Body of pancreas (tissue), 4 donors: Measurements from ENCODE around the gene CCDC9. TPM values are rescaled to one million over a fixed set of nuclear protein-coding genes. Genes with fewer than 3 reads are reported as not detected.

ENCODE experiments used
- ATAC-seq: fragments of 150-250 bp; one replicate; pipeline ENCODE4 v1.9.1; 2016
- DNase-seq, 4 donors: peaks; one replicate each; pipeline ENCODE4 v3.0.0-alpha.2; 2019
- H3K27ac ChIP-seq, 4 donors: fragments of 200-600 bp; sonication (generic); 1 replicate in 3 of 4; 2 replicates in 1 of 4; pipeline versions ENCODE4 v1.5.1 to v1.6.1; 2016 to 2019; ENCODE audit warnings: mild to moderate bottlenecking in 1 of 4, mixed read lengths in 1 of 4, moderate library complexity in 1 of 4
- H3K27me3 ChIP-seq, 2 donors: fragments of 200-600 bp; sonication (generic); one replicate each; pipeline ENCODE4 v1.6.0; 2016; ENCODE audit warnings: mild to moderate bottlenecking in 1 of 2
- H3K36me3 ChIP-seq, 2 donors: fragments of 200-600 bp; sonication (generic); replicated peaks in 1 of 2; 2 replicates each; pipeline ENCODE4 v1.5.1; 2016; ENCODE audit warnings: low read depth in 2 of 2; ENCODE audit not compliant: insufficient read depth in 1 of 2
- H3K4me1 ChIP-seq: fragments of 200-600 bp; sonication (generic); one replicate; pipeline ENCODE4 v1.6.0; 2016
- H3K4me3 ChIP-seq, 2 donors: fragments of 200-600 bp; sonication (generic); 1 replicate in 1 of 2; 2 replicates in 1 of 2; pipeline ENCODE4 v1.5.1; 2016 to 2019
- H3K9me3 ChIP-seq, 3 donors: fragments of 200-600 bp; sonication (generic); 1 replicate in 2 of 3; 2 replicates in 1 of 3; pipeline ENCODE4 v1.5.1; 2016
- POLR2A ChIP-seq, 3 donors: fragments of 450-650 bp; IDR thresholded peaks; one replicate each; pipeline ENCODE4 v1.6.1; 2016; ENCODE audit warnings: antibody characterized with exemption in 3 of 3, mild to moderate bottlenecking in 2 of 3
- WGBS, 2 donors: methylation state at CpG; one replicate each; pipeline ENCODE4 v1.1.5; 2017; 5-methylcytosine and 5-hydroxymethylcytosine counted together
- intact Hi-C: fragments of 100-400 bp; cut with DNase I; formaldehyde crosslinking; loops from one replicate; pipeline ENCODE4 v1.15.1; 2023
- total RNA-seq, 2 donors: library from RNA; depleted of rRNA; stranded (reverse); fragments of >200 nt; gene quantifications; one replicate each; pipeline ENCODE4 v1.1.0, GENCODE V29; 2016
- TF ChIP-seq, protein P1 (sequence below), 7 experiments: fragments of 450-650 bp in 4 of 7; fragments of 200-600 bp in 3 of 7; sonication (generic) in 3 of 7; IDR thresholded peaks; one replicate each; pipeline ENCODE4 v1.5.1; 2016 to 2019; ENCODE audit warnings: antibody characterized with exemption in 7 of 7

CCDC9 gene
- total RNA-seq, 2 donors from 2014 or later, result 51.1 to 55.7 TPM

- Histone ChIP-seq H3K27me3 (peaks cover 0 to 5% of the 10 kb centered on the region in 2 donors), H3K4me1 (peaks cover 45% of the 10 kb centered on the region), H3K27ac (peak overlapping the region in 1 of 4 donors; percentile 31), H3K36me3 (no peaks in the 10 kb centered on the region), H3K9me3 (no peaks in the 10 kb centered on the region), H3K4me3 (no peak overlapping the region)
- TF ChIP-seq POLR2A (IDR thresholded peaks at IDR 0.05), result no peak
- TF ChIP-seq, protein P1, sequence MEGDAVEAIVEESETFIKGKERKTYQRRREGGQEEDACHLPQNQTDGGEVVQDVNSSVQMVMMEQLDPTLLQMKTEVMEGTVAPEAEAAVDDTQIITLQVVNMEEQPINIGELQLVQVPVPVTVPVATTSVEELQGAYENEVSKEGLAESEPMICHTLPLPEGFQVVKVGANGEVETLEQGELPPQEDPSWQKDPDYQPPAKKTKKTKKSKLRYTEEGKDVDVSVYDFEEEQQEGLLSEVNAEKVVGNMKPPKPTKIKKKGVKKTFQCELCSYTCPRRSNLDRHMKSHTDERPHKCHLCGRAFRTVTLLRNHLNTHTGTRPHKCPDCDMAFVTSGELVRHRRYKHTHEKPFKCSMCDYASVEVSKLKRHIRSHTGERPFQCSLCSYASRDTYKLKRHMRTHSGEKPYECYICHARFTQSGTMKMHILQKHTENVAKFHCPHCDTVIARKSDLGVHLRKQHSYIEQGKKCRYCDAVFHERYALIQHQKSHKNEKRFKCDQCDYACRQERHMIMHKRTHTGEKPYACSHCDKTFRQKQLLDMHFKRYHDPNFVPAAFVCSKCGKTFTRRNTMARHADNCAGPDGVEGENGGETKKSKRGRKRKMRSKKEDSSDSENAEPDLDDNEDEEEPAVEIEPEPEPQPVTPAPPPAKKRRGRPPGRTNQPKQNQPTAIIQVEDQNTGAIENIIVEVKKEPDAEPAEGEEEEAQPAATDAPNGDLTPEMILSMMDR (IDR thresholded peaks at IDR 0.05), result no peak
- 57% methylated on average over 6 of the region's 6 CpGs; no CpG with 5 or more reads in 1 of the 2 donors for WGBS, 2 donors
- no peak for DNase-seq
- intact Hi-C loops, result no loop called here
- no peak for ATAC-seq
Measured at GRCh38 chr19:47240556-47240955, 15.8 kb upstream of the CCDC9 start.

- no peak overlapping the region for H3K4me3 ChIP-seq
- H3K27ac ChIP-seq, result peak overlapping the region in 1 of 4 donors; percentile 31
- 6 to 13% methylated on average over 11 to 25 of the region's 27 CpGs for WGBS, 2 donors
- H3K9me3 ChIP-seq, result no peaks in the 10 kb centered on the region
- TF ChIP-seq, protein P1 (IDR thresholded peaks at IDR 0.05), result no peak
- TF ChIP-seq POLR2A (IDR thresholded peaks at IDR 0.05), result peak; percentile 43 to 65 (median 62)
- peak; percentile 82 for ATAC-seq
- intact Hi-C loops, result no loop called here
- H3K4me1 ChIP-seq, result peaks cover 45% of the 10 kb centered on the region
- H3K27me3 ChIP-seq, result peaks cover 0 to 5% of the 10 kb centered on the region in 2 donors
- peak; percentile 93 to 97 (median 95) for DNase-seq
- no peaks in the 10 kb centered on the region for H3K36me3 ChIP-seq
Measured at GRCh38 chr19:47240996-47241918, 15.1 kb upstream of the CCDC9 start.

DNA sequence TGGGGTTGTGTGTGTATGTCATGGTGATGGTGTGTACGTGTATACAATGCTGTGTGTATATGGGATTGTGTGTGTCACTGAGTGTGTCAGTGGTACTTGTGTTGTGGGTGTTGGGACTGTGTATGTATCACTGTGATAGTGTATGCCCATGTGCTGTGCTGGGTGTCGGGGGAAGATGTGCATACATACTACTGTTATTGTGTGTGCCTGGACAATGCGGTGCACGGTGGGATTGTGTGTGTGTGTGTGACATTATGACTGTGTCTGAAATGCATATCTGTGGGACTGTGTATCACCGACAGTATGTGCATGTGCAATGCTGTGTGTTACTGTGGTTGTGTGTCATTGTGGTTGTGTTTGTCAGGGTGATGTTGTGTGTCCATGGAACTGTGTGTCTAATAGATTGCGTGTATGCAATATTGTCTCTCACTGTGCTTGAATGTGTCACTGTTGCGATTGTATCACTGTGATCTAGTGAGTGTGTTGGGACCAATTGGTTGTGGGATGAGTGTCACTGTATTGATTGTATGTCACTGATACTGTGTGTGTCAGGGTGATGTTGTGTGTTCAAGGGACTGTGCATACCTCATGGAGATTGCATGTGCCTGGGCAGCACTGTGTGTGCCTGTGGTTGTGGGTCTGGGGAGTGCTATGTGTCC lies 14.3 kb upstream of the CCDC9 start:
- no peak for ATAC-seq
- Histone ChIP-seq H3K9me3 (no peaks in the 10 kb centered on the region), H3K4me1 (peaks cover 45% of the 10 kb centered on the region), H3K27ac (peak overlapping the region in 1 of 4 donors; percentile 36), H3K27me3 (peaks cover 0 to 5% of the 10 kb centered on the region in 2 donors), H3K4me3 (no peak overlapping the region), H3K36me3 (no peaks in the 10 kb centered on the region)
- intact Hi-C loops, result no loop called here
- TF ChIP-seq POLR2A (IDR thresholded peaks at IDR 0.05), result no peak
- TF ChIP-seq, protein P1 (IDR thresholded peaks at IDR 0.05), result no peak
- 55 to 85% methylated on average over 6 to 7 of the region's 7 CpGs for WGBS, 2 donors
- no peak for DNase-seq

- intact Hi-C loops, result no loop called here
- peaks cover 52% of the 10 kb centered on the region for H3K4me1 ChIP-seq
- H3K4me3 ChIP-seq, result no peak overlapping the region
- DNase-seq, result no peak
- no peaks in the 10 kb centered on the region for H3K36me3 ChIP-seq
- H3K9me3 ChIP-seq, result no peaks in the 10 kb centered on the region
- no peak overlapping the region for H3K27ac ChIP-seq
- peaks cover 0 to 5% of the 10 kb centered on the region in 2 donors for H3K27me3 ChIP-seq
- ATAC-seq, result no peak
- WGBS, 2 donors, result 22% methylated on average over 6 to 9 of the region's 9 CpGs
- TF ChIP-seq, protein P1 (IDR thresholded peaks at IDR 0.05), result no peak
- TF ChIP-seq POLR2A (IDR thresholded peaks at IDR 0.05), result no peak
Measured at GRCh38 chr19:47243364-47243775, 13.0 kb upstream of the CCDC9 start.
